D721Med (cell line): ENCODE measurements around the gene BBS5.
"Not testable (repeated sequence)": the region's sequence is repeated elsewhere in the genome, so short reads cannot be mapped to it uniquely, and the experiment has no call there.

Experiments used
- DNase-seq: peaks from one replicate; pipeline ENCODE4 v3.0.0; 2011; ENCODE audit warnings: low spot score; ENCODE audit not compliant: insufficient read length
- FAIRE-seq: peaks from 2 replicates; lab custom pipeline; 2011; peaks lifted over from hg19 to GRCh38; lab: Jason Lieb, UNC
- TF ChIP-seq, protein P1 (sequence below): IDR thresholded peaks from 2 replicates; pipeline ENCODE4 v1.5.1; 2012; ENCODE audit warnings: mild to moderate bottlenecking, control low read depth; ENCODE audit not compliant: insufficient read depth; ENCODE audit errors: missing control alignments

Gene BBS5

DNA sequence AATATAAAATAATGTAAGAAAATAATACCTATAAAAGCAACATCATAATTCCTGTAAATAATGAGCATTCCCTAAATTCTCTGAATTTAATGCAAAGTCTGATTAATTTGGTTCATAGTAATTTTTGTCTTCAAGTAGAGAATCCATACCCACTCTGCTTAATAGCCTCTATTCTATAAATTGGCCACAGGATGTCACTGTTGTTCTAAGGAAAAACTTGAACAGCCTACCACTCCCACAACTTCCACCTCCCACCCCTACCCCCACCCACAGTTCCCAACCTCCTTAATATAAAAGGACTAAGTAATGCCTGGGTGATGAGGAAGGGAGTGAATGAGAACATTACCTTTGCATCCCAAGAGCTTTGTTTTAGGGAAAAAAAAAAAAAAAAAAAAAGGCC lies 27.2 kb upstream of the BBS5 start:
- FAIRE-seq: peak; percentile 56
- no peak for DNase-seq
- TF ChIP-seq, protein P1, sequence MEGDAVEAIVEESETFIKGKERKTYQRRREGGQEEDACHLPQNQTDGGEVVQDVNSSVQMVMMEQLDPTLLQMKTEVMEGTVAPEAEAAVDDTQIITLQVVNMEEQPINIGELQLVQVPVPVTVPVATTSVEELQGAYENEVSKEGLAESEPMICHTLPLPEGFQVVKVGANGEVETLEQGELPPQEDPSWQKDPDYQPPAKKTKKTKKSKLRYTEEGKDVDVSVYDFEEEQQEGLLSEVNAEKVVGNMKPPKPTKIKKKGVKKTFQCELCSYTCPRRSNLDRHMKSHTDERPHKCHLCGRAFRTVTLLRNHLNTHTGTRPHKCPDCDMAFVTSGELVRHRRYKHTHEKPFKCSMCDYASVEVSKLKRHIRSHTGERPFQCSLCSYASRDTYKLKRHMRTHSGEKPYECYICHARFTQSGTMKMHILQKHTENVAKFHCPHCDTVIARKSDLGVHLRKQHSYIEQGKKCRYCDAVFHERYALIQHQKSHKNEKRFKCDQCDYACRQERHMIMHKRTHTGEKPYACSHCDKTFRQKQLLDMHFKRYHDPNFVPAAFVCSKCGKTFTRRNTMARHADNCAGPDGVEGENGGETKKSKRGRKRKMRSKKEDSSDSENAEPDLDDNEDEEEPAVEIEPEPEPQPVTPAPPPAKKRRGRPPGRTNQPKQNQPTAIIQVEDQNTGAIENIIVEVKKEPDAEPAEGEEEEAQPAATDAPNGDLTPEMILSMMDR: peak; percentile 63

DNA sequence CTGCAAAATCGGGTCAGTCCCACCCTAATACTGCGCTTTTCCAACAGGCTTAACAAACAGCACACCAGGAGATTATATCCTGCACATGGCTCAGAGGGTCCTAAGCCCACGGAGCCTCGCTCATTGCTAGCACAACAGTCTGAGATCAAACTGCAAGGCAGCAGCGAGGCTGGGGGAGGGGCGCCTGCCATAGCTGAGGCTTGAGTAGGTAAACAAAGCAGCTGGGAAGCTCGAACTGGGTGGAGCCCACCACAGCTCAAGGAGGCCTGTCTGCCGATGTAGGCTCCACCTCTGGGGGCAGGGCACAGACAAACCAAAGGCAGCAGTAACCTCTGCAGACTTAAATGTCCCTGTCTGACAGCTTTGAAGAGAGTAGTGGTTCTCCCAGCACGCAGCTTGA lies 26.2 kb upstream of the BBS5 start:
- DNase-seq, FAIRE-seq: not testable (repeated sequence)

DNA sequence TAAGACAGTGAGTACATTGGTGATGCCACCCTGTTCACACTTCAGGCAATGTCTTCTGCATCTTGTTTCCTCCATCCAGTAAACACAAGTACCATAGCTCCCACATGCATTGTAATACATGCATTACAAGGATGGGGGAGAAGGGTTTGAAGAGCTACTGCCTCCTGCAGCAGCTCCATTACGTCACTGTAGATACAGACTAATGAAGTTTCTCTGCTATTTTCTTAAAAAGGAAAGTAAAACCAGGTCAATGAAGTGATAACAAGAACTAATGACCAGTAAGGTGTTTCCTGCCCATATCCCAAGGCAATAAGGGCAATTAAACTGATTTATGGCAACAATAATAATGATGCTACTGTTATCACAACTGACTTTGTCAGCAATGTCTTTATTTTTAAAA lies 18.2 kb upstream of the BBS5 start:
- no peak for DNase-seq
- no peak for FAIRE-seq
- TF ChIP-seq, protein P1: no peak

DNA sequence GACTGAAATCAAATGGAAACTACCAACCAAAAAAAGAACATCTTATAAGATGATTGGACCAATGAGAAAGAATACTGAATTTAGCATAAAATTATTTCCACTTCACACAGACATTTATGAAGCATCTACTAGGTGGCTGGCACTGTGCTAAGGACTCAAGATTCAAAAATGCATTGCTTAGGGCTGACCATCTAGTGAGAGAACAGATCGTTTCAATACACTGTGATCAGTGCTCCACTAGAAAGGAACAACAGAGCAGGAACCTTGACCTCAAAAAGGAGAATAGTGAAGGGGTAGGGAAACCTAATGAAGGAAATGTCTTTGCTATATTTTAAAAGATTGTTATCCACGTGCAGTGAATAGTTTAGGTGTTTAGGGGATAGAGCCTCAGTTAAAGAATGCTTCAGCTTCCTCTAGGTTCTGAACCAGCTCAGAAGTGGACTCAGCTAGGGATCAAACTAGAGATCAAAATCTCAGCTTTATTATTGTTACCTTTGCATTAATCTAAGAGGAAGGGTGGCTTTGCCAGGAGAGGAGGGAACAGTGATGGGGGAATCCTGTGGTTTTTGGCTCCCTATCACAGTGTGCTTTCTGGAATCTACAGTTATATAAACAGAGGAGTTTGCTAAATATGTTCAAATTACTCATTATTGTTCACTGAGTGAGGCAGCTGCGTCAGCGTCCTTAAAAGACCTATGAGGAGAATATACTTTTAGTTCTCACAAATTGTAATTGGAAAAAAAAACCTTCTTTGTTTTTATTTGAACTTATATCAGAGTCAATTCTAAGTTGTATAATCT lies 16.2 kb upstream of the BBS5 start:
- TF ChIP-seq, protein P1: no peak
- no peak for DNase-seq
- FAIRE-seq: no peak

DNA sequence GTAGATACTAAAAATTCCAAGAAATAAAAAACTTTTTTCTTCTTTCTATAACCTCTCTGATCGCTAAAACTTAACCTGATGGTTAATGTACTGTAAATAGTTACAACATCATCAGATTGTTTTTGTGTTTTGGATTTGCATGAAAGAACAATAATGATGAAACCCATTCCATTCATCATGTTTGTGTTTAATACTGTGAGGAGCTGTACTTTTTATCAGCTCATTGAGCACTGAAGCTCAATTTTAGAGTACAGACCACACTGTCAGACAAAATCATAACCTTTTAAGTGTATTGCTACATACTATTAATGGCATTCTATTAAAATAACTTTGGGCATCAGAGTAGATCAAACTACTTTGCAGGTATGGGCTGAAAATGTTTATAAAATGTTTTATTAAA lies 14.8 kb upstream of the BBS5 start:
- DNase-seq: no peak
- peak; percentile 35 for FAIRE-seq
- TF ChIP-seq, protein P1: no peak

DNA sequence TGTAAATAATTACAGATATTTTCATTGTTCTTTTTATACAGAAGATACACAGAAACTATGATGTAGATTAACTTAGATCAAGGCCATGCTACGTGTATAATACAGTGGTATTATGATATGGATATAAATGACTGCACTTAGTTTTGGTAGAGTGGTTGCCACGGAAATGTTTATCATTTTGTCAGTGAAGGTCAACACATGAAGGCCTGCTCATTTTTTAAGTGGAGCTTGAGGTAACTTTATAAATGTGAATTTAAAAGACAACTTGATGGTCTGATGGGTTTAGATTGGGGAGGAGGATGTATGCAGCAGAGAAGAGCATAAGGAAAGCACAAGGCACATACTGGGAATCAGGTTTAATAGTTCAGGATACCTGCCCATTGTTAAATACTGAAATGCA lies 14.4 kb upstream of the BBS5 start:
- TF ChIP-seq, protein P1: no peak
- DNase-seq (no peak), FAIRE-seq (no peak)

DNA sequence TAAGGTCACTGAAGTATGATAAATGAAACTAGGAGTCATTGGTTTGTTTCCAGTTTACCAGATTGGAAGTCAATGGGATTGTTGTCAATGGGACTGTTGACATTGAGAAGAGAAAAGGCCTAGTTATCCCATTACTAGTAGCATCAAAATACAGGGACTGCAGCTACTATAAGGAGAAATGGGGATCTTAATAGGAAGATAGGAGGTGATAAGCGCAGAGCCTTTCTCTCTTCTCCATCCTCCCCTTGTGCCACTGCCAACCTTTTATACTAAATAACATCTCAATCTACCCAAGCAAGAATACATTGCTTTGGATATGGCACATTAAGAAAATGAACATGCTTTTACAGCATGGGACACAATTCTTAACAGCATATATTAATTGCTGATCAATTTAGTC lies 10.5 kb upstream of the BBS5 start:
- DNase-seq (no peak), FAIRE-seq (no peak)
- TF ChIP-seq, protein P1: no peak
